ENCODE results near the gene PTPN23. TPM values are rescaled to one million over a fixed set of nuclear protein-coding genes. Genes with fewer than 3 reads are reported as not detected.

The PTPN23 gene
- polyA plus RNA-seq, 1 donor from 2014 or later, result 36.2 TPM

- H2AFZ ChIP-seq (ENCODE audit: low read depth, low read length), result no peak overlapping the region
- TF ChIP-seq TAF1 (IDR thresholded peaks at IDR 0.05; ENCODE audit: low read depth), result no peak
- TF ChIP-seq EP300 (conservative IDR thresholded peaks at IDR 0.05; ENCODE audit: poor library complexity, severe bottlenecking), result no peak
- TF ChIP-seq REST (IDR thresholded peaks at IDR 0.05; ENCODE audit: borderline replicate concordance), result no peak
- no peak for TF ChIP-seq MXI1 (conservative IDR thresholded peaks at IDR 0.05; ENCODE audit: poor library complexity, severe bottlenecking)
- no peak for TF ChIP-seq CTCF (IDR thresholded peaks at IDR 0.05; ENCODE audit: poor library complexity, severe bottlenecking)
- TF ChIP-seq SMC3 (conservative IDR thresholded peaks at IDR 0.05; ENCODE audit: poor library complexity), result no peak
- TF ChIP-seq POLR2AphosphoS5 (IDR thresholded peaks at IDR 0.05), result no peak
- no peak for TF ChIP-seq EZH2 (IDR thresholded peaks at IDR 0.05; ENCODE audit: borderline replicate concordance, insufficient read depth, low read length, poor library complexity, severe bottlenecking)
- TF ChIP-seq RAD21 (conservative IDR thresholded peaks at IDR 0.05), result no peak
- H3K9me2 ChIP-seq (ENCODE audit: insufficient read depth, low read length), result no peaks in the 10 kb centered on the region
- no peaks in the 10 kb centered on the region for H4K20me1 ChIP-seq (ENCODE audit: insufficient read depth)
- no peaks in the 10 kb centered on the region for H3K27me3 ChIP-seq (ENCODE audit: insufficient read depth, low read depth, low read length)
- no peaks in the 10 kb centered on the region for H3K79me2 ChIP-seq (replicated peaks; ENCODE audit: insufficient read depth, low read length)
- no peaks in the 10 kb centered on the region for H3K36me3 ChIP-seq (ENCODE audit: insufficient read depth, low read length)
- no peak overlapping the region for H3K27ac ChIP-seq (ENCODE audit: low read length)
- H3K9me3 ChIP-seq (ENCODE audit: low read length), result no peaks in the 10 kb centered on the region
- H3K4me2 ChIP-seq (ENCODE audit: low read length), result no peak overlapping the region
- no peaks in the 10 kb centered on the region for H3F3A ChIP-seq (ENCODE audit: insufficient read depth, low read length, poor library complexity, severe bottlenecking)
- H3K9ac ChIP-seq (ENCODE audit: low read length), result no peak overlapping the region
- H3K4me3 ChIP-seq (ENCODE audit: low read length), result no peak overlapping the region
These were observed 25.9 kb downstream of the PTPN23 start for GRCh38 chr3:47406762-47407149.

DNA sequence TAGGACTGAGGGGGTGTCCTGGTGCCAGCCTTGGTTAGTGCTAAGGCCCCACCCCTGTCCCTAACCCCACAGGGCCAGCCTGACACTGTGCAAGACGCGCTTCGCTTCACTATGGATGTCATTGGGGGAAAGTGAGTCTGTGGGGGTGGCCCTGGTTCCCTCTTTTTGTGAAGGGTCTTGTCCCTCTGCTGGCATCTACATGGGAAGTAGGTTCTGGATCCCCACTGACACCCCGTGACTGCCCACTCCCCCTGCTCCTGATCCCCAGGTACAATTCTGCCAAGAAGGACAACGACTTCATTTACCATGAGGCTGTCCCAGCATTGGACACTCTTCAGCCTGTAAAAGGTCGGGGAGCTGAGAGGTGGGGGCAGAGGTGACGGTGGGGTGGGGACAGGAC is 26.4 kb downstream of the PTPN23 start:
- no peaks in the 10 kb centered on the region for H3K79me2 ChIP-seq (replicated peaks; ENCODE audit: insufficient read depth, low read length)
- H4K20me1 ChIP-seq (ENCODE audit: insufficient read depth), result no peaks in the 10 kb centered on the region
- no peaks in the 10 kb centered on the region for H3K27me3 ChIP-seq (ENCODE audit: insufficient read depth, low read depth, low read length)
- TF ChIP-seq TAF1 (IDR thresholded peaks at IDR 0.05; ENCODE audit: low read depth), result no peak
- no peak for TF ChIP-seq CTCF (IDR thresholded peaks at IDR 0.05; ENCODE audit: poor library complexity, severe bottlenecking)
- TF ChIP-seq POLR2AphosphoS5 (IDR thresholded peaks at IDR 0.05), result no peak
- no peak for TF ChIP-seq EZH2 (IDR thresholded peaks at IDR 0.05; ENCODE audit: borderline replicate concordance, insufficient read depth, low read length, poor library complexity, severe bottlenecking)
- TF ChIP-seq MXI1 (conservative IDR thresholded peaks at IDR 0.05; ENCODE audit: poor library complexity, severe bottlenecking), result no peak
- no peak overlapping the region for H2AFZ ChIP-seq (ENCODE audit: low read depth, low read length)
- no peaks in the 10 kb centered on the region for H3K9me2 ChIP-seq (ENCODE audit: insufficient read depth, low read length)
- H3K9me3 ChIP-seq (ENCODE audit: low read length), result no peaks in the 10 kb centered on the region
- no peaks in the 10 kb centered on the region for H3K36me3 ChIP-seq (ENCODE audit: insufficient read depth, low read length)
- no peaks in the 10 kb centered on the region for H3F3A ChIP-seq (ENCODE audit: insufficient read depth, low read length, poor library complexity, severe bottlenecking)
- H3K4me2 ChIP-seq (ENCODE audit: low read length), result no peak overlapping the region
- no peak overlapping the region for H3K9ac ChIP-seq (ENCODE audit: low read length)
- no peak overlapping the region for H3K4me3 ChIP-seq (ENCODE audit: low read length)
- no peak overlapping the region for H3K27ac ChIP-seq (ENCODE audit: low read length)

Data from neural cell (in vitro differentiated cells).